Mesothelial cell of epicardium (in vitro differentiated cells): Measurements from ENCODE around the gene LRIG2. TPM values are rescaled to one million over a fixed set of nuclear protein-coding genes. Genes with fewer than 3 reads are reported as not detected.

Source experiments
- DNase-seq, 2 experiments: peaks; one replicate each; pipeline ENCODE4 v3.0.0; 2021; ENCODE audit warnings: low spot score in 2 of 2; ENCODE audit not compliant: unreplicated experiment in 2 of 2
- H3K27ac Mint-ChIP-seq: 2 replicates; pipeline ENCODE4 v1.8.0; 2021; ENCODE audit warnings: mixed read lengths
- H3K27me3 Mint-ChIP-seq: 2 replicates; pipeline ENCODE4 v1.8.0; 2021; ENCODE audit warnings: low read depth, mixed read lengths
- H3K36me3 Mint-ChIP-seq: 2 replicates; pipeline ENCODE4 v1.8.0; 2021; ENCODE audit warnings: mixed read lengths
- H3K4me1 Mint-ChIP-seq: 2 replicates; pipeline ENCODE4 v1.8.0; 2021; ENCODE audit warnings: mixed read lengths
- H3K4me3 Mint-ChIP-seq: 2 replicates; pipeline ENCODE4 v1.8.0; 2021; ENCODE audit warnings: mild to moderate bottlenecking, moderate library complexity, mixed read lengths
- H3K9me3 Mint-ChIP-seq: 2 replicates; pipeline ENCODE4 v1.8.0; 2021; ENCODE audit warnings: mixed read lengths
- total RNA-seq: library from RNA; stranded (reverse); gene quantifications from 3 replicates; pipeline ENCODE4 v1.2.1, GENCODE V29; 2021
- TF ChIP-seq, protein P1 (sequence below): fragments of 200-600 bp; sonication (generic); IDR thresholded peaks from one replicate; pipeline ENCODE4 v1.5.0; 2021; ENCODE audit warnings: antibody characterized with exemption; ENCODE audit not compliant: unreplicated experiment

Gene LRIG2
- total RNA-seq, 1 donor from 2014 or later, result 31.0 TPM

DNA sequence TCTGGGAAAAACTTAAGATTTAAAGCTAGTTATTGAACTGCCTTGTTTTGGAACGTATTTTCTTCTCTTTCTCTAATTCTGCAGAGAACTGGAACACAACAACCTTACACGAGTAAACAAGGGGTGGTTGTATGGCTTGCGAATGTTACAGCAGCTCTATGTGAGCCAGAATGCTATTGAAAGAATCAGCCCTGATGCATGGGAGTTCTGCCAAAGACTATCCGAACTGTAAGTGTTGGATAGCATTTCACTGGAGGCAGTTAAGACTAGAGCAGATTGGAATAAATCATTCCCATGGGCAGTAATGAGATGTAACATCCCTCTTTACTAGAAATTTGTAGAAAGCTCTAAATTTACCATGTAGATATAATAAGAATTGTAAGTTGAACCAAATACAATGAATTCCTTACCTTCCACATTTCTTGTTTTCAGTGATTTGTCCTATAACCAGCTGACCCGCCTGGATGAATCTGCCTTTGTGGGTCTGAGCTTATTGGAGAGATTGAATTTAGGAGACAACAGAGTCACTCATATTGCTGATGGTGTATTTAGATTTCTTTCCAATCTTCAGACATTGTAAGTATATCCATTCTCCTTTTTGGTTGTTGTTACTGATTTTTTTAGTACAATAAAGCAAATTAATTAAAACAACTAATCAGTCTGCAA, 22.9 kb downstream of the LRIG2 start:
- TF ChIP-seq, protein P1, sequence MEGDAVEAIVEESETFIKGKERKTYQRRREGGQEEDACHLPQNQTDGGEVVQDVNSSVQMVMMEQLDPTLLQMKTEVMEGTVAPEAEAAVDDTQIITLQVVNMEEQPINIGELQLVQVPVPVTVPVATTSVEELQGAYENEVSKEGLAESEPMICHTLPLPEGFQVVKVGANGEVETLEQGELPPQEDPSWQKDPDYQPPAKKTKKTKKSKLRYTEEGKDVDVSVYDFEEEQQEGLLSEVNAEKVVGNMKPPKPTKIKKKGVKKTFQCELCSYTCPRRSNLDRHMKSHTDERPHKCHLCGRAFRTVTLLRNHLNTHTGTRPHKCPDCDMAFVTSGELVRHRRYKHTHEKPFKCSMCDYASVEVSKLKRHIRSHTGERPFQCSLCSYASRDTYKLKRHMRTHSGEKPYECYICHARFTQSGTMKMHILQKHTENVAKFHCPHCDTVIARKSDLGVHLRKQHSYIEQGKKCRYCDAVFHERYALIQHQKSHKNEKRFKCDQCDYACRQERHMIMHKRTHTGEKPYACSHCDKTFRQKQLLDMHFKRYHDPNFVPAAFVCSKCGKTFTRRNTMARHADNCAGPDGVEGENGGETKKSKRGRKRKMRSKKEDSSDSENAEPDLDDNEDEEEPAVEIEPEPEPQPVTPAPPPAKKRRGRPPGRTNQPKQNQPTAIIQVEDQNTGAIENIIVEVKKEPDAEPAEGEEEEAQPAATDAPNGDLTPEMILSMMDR, result no peak
- no peak for DNase-seq
- Mint-ChIP-seq H3K27me3 (no peaks in the 10 kb centered on the region), H3K4me3 (no peak overlapping the region), H3K9me3 (no peaks in the 10 kb centered on the region), H3K36me3 (peaks cover 32% of the 10 kb centered on the region), H3K4me1 (peaks cover 4% of the 10 kb centered on the region), H3K27ac (no peak overlapping the region)

DNA sequence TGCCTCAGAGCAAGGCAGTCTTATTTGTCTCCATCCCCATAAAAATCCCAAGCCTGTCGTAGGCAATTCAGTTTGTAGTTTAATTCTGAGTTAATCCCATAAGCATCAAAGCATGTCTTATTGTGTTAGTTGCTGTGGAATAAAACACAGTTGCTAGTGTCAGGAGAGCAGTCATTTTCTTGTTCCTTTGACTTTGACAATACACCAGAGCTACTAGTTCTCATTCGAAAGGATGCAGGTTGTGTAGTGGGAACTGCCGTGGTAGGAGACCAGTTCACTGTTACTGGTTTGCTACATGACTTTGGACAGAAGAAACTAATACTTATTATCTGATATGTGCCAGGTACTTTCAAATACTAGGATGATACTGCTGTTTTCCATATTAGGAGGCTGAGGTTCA, 23.5 kb downstream of the LRIG2 start:
- H3K4me1 Mint-ChIP-seq, result peaks cover 1% of the 10 kb centered on the region
- H3K27me3 Mint-ChIP-seq, result no peaks in the 10 kb centered on the region
- no peak for DNase-seq
- no peak overlapping the region for H3K27ac Mint-ChIP-seq
- H3K4me3 Mint-ChIP-seq, result no peak overlapping the region
- peaks cover 36% of the 10 kb centered on the region for H3K36me3 Mint-ChIP-seq
- TF ChIP-seq, protein P1, result no peak
- no peaks in the 10 kb centered on the region for H3K9me3 Mint-ChIP-seq

DNA sequence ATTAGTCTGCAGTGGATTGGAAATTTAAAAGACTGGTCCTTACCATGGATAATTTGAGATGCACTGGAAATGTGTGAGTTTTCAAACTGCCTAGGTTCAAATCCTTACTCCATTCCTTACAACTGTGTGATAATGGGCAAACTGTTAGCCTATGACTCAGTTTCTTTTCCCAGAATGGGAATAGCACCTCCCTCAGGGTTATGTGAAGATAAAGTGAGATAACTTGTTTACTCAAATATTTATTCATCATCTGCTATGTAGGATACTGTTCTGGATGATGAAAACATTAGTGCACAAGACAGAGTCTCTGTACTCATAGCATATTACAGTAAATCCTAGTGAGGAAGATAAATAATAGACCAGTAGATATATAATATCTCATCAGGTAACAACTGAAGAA, 28.6 kb downstream of the LRIG2 start:
- no peak for DNase-seq
- Mint-ChIP-seq H3K27ac (no peak overlapping the region), H3K9me3 (no peaks in the 10 kb centered on the region), H3K36me3 (peaks cover 44% of the 10 kb centered on the region), H3K4me1 (no peaks in the 10 kb centered on the region), H3K27me3 (no peaks in the 10 kb centered on the region), H3K4me3 (no peak overlapping the region)
- TF ChIP-seq, protein P1, result no peak

DNA sequence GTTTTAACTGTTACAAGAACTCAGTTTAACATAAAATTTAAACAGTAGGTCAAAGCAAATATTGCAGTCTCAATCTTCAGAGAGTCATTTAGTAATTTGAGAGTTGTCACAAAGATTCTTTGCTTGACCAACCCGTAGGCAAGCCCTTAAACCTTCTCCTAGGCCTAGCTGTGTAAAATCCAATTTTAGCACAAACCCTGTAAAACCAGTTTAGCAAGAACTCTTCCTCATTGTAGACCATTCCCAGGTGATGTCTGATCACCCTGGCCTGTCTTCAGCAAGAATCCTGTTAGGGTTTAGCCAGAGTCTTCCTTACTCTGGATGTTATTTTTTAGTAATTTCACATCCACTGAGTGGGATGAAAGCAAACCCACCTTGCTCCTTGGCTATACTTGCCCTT, 30.1 kb downstream of the LRIG2 start:
- TF ChIP-seq, protein P1, result no peak
- H3K36me3 Mint-ChIP-seq, result peaks cover 55% of the 10 kb centered on the region
- no peaks in the 10 kb centered on the region for H3K4me1 Mint-ChIP-seq
- no peak overlapping the region for H3K4me3 Mint-ChIP-seq
- no peak for DNase-seq
- H3K9me3 Mint-ChIP-seq, result no peaks in the 10 kb centered on the region
- no peak overlapping the region for H3K27ac Mint-ChIP-seq
- H3K27me3 Mint-ChIP-seq, result no peaks in the 10 kb centered on the region

DNA sequence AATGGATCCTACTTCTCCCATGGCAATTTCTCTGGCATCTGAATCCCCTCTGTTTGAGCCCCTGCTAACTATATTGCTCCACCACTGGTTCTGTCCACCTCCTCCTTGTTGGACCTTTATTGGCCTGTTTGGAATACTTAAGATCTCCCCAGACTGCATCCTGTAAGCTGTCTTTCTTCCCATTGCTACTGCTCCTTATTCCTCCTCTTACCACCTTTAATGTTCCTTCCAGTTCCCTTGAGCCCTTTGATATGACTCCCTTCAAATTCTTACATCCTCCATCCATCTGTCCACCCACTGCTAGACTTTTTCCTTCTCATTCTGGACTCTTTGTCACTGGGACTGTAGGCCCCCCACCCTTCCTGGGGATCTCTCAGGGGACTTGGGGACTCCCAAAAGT, 31.0 kb downstream of the LRIG2 start:
- TF ChIP-seq, protein P1, result no peak

More for the DNA sequence above, 31.0 kb downstream of the LRIG2 start:
- Mint-ChIP-seq H3K4me1 (no peaks in the 10 kb centered on the region), H3K9me3 (no peaks in the 10 kb centered on the region), H3K27me3 (no peaks in the 10 kb centered on the region), H3K27ac (no peak overlapping the region), H3K36me3 (peaks cover 55% of the 10 kb centered on the region), H3K4me3 (no peak overlapping the region)
- no peak for DNase-seq
